ENCODE data around the gene FGD6.

FGD6 gene

DNA sequence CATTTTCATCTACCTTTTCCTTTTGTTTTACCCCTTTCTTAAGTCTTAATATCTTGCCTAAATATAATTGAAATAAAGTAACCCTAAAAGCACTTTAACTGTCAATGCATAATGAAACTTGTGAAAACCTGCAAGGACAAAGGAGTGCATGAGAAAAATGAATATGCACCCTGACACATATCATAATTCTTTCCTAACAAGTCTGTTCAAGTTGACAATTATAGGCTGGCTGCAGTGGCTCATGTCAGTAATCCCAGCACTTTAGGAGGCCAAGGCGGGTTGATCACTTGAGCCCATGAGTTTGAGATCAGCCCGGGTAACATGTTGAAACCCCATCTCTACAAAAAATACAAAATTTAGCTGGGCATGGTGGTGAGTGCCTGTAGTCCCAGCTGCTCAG is 65.4 kb downstream of the FGD6 start:
- no peak for DNase-seq (ENCODE audit: low spot score)
- TF ChIP-seq, protein P1, sequence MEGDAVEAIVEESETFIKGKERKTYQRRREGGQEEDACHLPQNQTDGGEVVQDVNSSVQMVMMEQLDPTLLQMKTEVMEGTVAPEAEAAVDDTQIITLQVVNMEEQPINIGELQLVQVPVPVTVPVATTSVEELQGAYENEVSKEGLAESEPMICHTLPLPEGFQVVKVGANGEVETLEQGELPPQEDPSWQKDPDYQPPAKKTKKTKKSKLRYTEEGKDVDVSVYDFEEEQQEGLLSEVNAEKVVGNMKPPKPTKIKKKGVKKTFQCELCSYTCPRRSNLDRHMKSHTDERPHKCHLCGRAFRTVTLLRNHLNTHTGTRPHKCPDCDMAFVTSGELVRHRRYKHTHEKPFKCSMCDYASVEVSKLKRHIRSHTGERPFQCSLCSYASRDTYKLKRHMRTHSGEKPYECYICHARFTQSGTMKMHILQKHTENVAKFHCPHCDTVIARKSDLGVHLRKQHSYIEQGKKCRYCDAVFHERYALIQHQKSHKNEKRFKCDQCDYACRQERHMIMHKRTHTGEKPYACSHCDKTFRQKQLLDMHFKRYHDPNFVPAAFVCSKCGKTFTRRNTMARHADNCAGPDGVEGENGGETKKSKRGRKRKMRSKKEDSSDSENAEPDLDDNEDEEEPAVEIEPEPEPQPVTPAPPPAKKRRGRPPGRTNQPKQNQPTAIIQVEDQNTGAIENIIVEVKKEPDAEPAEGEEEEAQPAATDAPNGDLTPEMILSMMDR (IDR thresholded peaks at IDR 0.05; ENCODE audit: borderline replicate concordance, control extremely low read depth, extremely low read depth, insufficient read depth, missing control alignments): no peak
- in situ Hi-C loops (cut with MboI; ENCODE audit: low sequenced_read_pairs, unreplicated experiment): no loop called here

DNA sequence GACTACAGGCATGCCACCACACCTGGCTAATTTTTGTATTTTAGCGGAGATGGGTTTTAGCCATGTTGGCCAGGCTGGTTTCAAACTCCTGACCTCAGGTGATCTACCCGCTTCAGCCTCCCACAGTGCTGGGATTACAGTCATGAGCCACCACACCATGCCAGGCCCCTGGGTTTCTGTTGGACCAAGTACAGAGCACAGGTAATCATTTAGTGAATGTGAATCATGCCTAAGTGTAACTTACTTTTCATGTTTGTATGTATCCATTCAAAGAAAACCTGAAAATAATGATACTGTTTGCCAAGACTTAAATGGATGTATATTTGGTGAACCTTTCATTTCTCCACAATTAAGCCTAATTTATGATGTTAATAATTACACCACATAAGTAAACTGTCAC is 65.9 kb downstream of the FGD6 start:
- DNase-seq (ENCODE audit: low spot score): no peak
- in situ Hi-C loops (cut with MboI; ENCODE audit: low sequenced_read_pairs, unreplicated experiment): no loop called here
- TF ChIP-seq, protein P1 (IDR thresholded peaks at IDR 0.05; ENCODE audit: borderline replicate concordance, control extremely low read depth, extremely low read depth, insufficient read depth, missing control alignments): no peak

DNA sequence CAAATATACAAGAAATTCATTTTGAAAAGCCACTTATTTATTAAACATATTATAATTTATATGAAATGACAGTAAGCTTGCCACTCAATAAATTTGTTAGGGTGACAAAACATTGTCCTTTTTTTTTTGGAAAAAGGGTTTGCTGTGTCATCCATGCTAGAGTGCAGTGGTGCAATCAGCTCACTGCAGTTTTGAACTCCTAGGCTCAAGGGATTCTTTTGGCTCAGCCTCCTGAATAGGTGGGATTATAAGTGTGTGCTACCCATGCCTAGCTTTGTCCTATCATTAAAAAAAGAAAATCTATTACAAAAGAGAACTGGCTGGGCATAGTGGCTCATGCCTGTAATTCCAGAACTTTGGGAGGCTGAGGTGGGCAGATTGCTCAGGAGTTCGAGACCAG is 66.8 kb downstream of the FGD6 start:
- TF ChIP-seq, protein P1 (IDR thresholded peaks at IDR 0.05; ENCODE audit: borderline replicate concordance, control extremely low read depth, extremely low read depth, insufficient read depth, missing control alignments): no peak
- in situ Hi-C loops (cut with MboI; ENCODE audit: low sequenced_read_pairs, unreplicated experiment): no loop called here
- DNase-seq (ENCODE audit: low spot score): no peak

DNA sequence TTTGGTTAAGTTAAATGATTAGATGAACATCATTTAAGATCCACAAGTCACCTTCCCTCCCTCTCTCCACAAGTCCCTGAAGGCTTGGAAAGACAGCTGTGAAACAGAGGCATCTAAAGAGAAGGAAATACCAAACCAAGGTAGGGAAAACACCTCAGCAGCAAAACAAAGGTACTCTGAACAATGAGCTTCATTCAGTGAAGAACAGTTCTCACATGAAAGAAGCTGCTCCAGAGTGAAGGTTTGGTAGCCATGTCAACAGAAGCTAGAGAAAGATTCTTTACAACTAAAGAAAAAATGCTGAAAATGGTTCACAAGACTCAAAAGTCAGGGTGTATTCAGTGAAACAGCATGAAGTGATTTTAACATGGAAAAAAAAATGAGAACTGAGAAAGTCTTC is 69.4 kb downstream of the FGD6 start:
- in situ Hi-C loops (cut with MboI; ENCODE audit: low sequenced_read_pairs, unreplicated experiment): no loop called here
- TF ChIP-seq, protein P1 (IDR thresholded peaks at IDR 0.05; ENCODE audit: borderline replicate concordance, control extremely low read depth, extremely low read depth, insufficient read depth, missing control alignments): no peak
- no peak for DNase-seq (ENCODE audit: low spot score)

DNA sequence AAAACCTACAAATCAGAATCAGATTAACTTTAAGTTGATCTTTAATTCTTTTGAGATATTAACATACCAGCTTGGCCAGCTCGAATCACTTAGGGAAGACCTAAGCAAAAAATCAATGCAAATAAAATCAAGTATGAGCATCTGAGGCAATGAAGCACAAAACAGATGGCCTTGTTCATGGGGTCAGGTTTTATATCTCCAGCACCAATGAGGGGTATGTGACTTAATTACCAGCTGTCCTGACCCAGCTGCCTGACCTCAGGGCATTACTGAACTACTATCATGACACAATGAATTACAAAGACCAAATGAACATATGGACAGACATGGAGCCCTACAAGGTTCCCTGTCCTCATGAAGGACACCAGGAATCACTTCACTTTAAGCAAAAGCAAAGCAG is 70.5 kb downstream of the FGD6 start:
- DNase-seq (ENCODE audit: low spot score): no peak
- in situ Hi-C loops (cut with MboI; ENCODE audit: low sequenced_read_pairs, unreplicated experiment): no loop called here
- TF ChIP-seq, protein P1 (IDR thresholded peaks at IDR 0.05; ENCODE audit: borderline replicate concordance, control extremely low read depth, extremely low read depth, insufficient read depth, missing control alignments): no peak

DNA sequence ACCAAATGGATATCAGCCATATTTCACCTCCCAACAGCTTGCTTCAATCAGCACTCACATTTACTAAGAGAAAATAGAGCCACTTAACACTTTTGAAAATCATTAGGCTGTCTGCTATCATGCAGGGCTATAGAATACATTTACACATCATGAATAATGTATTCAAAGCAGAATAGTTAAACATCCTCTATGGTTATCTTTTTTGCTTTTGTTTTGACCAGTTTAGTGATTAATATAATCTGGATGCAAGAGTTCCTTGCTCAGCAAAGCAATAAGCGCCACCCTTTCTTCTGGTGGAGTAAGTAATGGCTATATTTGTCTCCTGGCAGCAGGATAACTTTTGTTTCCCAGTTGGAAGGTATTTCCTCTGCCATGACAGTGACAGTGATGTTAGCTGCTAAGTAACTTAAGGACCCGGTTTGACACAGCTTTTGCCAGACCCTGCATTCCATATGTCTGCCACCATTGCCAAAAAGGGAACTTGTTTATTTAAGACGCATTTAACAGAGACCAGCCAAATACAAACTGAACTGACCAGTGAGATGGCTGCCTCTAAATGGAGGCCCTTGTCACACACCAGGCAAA is 73.6 kb downstream of the FGD6 start:
- DNase-seq (ENCODE audit: low spot score): no peak
- in situ Hi-C loops (cut with MboI; ENCODE audit: low sequenced_read_pairs, unreplicated experiment): no loop called here
- TF ChIP-seq, protein P1 (IDR thresholded peaks at IDR 0.05; ENCODE audit: borderline replicate concordance, control extremely low read depth, extremely low read depth, insufficient read depth, missing control alignments): no peak
